Breast epithelium (tissue), 3 donors: ENCODE data around the gene PTPRG.

Experiments used
- CTCF ChIP-seq, 3 donors: fragments of 450-650 bp; IDR thresholded peaks; one replicate each; pipeline ENCODE4 v1.5.1; 2016 to 2017; ENCODE audit warnings: antibody characterized with exemption in 3 of 3, mild to moderate bottlenecking in 3 of 3, moderate library complexity in 3 of 3
- POLR2AphosphoS5 ChIP-seq, 3 donors: sonication (generic); formaldehyde crosslinking; IDR thresholded peaks; one replicate each; pipeline ENCODE4 v1.6.1; 2017; ENCODE audit warnings: antibody characterized with exemption in 3 of 3

GRCh38 chr3:61612211-61613194, 51.1 kb downstream of the PTPRG start:
- TF ChIP-seq POLR2AphosphoS5 (IDR thresholded peaks at IDR 0.05), result no peak
- no peak for TF ChIP-seq CTCF (IDR thresholded peaks at IDR 0.05)
